Stimulated activated CD8-positive, alpha-beta memory T cell treated with anti-CD3 and anti-CD28 coated beads, Interleukin-7, amount 100 ng/mL, for 24 hours (primary cell): ENCODE measurements around the gene PANX3.

Source experiments
- DNase-seq: peaks from one replicate; pipeline ENCODE4 v3.0.0-alpha.2; 2020; ENCODE audit warnings: low read depth

The PANX3 gene

GRCh38 chr11:124658986-124659385 is 47.8 kb downstream of the PANX3 start:
- DNase-seq, result no peak

- DNase-seq, result no peak
These were observed 50.3 kb downstream of the PANX3 start for GRCh38 chr11:124661553-124661952.

- DNase-seq, result no peak
These were observed 50.9 kb downstream of the PANX3 start for GRCh38 chr11:124662106-124662505.

- no peak for DNase-seq
These were observed 52.6 kb downstream of the PANX3 start for GRCh38 chr11:124663861-124664260.

- no peak for DNase-seq
These were observed 56.4 kb downstream of the PANX3 start for GRCh38 chr11:124667601-124668000.

- DNase-seq, result no peak
These were observed 58.0 kb downstream of the PANX3 start for GRCh38 chr11:124669193-124669592.
